AG08395 (cell line): Measurements from ENCODE around the gene WRNIP1.

Source experiments
- DNase-seq: peaks from one replicate; pipeline ENCODE4 v3.0.0; 2012; ENCODE audit warnings: mixed read lengths, low spot score

WRNIP1 gene

DNA sequence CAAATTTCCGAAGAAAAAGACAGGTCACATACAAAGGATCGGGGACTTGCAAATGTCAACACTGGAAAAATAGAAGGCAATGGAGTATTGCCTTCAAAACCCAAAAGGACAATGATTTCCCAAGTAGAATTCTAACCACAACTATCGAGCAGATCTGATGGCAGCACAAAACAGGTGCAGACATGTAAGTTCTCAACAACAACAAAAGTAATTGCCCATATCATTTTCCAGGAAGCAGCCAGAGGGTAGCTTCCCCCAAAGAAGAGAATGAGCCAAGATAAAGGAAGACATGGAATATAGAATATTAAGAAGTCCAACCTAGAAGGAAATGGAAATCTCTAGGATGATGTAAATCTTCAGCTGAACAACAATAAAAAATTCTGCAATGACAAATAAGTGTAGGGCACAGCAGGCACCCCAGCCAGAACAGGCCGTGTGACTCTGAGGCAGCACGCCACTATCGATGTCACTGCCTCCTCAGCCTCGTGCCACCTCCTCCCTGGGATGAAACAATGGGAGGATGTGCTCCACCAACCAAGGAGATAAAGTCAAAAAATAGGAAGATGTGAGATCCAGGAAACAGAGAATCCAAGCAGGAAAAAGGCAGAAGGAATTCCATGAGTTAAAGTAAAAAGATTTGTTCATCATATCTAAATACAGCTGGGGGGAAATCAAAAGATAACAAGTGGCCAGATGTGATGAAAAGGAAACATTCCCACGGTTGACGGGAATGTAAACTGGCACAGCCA, 42.3 kb downstream of the WRNIP1 start:
- no peak for DNase-seq

DNA sequence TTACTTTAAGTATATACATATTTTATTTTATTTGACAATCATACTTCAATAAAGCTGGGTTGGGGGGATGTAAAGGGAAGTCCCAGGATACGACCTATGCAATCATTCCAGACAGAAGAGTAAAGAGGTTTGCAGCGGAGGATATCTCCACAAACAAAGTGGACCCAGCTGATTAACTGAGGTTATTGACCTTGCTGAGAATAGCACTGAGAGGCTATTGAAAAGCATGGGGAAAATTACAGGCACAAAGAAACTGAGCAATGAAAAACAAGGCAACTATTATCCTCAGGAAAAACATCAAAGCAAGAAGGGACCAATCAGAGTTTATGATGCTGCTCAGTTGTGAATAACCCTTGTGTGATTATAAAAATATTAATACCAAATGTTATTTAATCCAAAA, 43.8 kb downstream of the WRNIP1 start:
- DNase-seq, result no peak

GRCh38 chr6:2810092-2810671, 45.0 kb downstream of the WRNIP1 start:
- DNase-seq, result no peak

DNA sequence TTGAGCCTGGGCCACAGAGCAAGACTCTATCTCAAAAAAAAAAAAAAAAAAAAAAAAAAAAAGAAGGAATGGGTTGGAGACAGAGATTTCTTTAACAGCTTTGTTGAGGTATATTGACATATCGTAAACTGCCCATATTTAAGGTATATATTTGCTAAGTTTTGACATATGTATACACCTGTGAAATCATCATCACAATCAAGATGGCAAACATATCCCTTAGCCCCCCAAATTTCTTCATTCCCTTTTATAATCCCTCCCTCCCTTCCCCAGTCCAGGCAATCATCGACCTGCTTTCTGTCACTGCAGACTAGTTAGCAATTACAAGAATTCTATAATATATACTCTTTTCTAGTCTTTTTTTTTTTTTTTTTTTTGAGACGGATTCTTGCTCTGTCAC, 47.5 kb downstream of the WRNIP1 start:
- DNase-seq, result no peak

DNA sequence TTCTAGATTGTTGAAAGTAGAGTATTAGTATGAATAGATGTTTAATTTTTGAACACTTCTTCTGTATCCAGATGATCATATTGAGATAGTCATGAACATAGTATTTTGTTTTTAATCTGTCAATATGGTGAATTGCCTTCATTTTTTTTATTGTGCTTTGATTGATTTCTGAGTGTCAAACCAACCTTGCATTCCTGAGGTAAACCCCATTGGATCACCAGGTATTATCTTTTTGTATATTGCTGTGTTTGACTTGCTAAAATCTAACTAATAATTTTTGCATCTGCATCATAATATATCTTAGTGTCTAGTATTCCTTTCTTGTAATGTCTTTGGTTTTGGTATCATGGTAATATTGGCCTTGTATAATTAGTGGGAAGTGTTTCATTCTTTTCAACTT, 51.0 kb downstream of the WRNIP1 start:
- no peak for DNase-seq

- DNase-seq, result peak; percentile 27
These were observed 52.8 kb downstream of the WRNIP1 start for GRCh38 chr6:2817903-2818443.

- no peak for DNase-seq
These were observed 53.4 kb downstream of the WRNIP1 start for GRCh38 chr6:2818593-2818992.

- DNase-seq, result no peak
These were observed 53.9 kb downstream of the WRNIP1 start for GRCh38 chr6:2819115-2819514.

- DNase-seq, result no peak
These were observed 54.8 kb downstream of the WRNIP1 start for GRCh38 chr6:2819978-2820377.

GRCh38 chr6:2820415-2820814, 55.2 kb downstream of the WRNIP1 start:
- no peak for DNase-seq

DNA sequence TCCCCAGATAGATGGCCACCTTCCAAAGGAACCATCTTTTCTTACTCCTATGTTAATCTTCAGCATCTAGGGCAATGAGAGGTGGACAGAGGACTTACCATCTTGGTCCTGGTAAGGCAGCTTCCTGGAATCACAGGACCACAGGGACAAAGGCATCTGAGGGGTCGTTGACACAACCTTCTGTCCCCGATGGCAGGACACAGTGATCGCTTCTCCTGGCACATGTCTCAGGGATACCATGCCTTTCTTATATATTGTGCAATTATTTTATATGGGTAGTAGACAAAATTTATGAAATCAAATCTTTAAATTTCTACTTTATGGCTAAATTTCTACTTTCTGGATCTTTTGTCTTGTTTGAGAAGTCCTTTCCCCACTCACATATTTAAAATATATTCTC, 56.4 kb downstream of the WRNIP1 start:
- DNase-seq, result no peak

DNA sequence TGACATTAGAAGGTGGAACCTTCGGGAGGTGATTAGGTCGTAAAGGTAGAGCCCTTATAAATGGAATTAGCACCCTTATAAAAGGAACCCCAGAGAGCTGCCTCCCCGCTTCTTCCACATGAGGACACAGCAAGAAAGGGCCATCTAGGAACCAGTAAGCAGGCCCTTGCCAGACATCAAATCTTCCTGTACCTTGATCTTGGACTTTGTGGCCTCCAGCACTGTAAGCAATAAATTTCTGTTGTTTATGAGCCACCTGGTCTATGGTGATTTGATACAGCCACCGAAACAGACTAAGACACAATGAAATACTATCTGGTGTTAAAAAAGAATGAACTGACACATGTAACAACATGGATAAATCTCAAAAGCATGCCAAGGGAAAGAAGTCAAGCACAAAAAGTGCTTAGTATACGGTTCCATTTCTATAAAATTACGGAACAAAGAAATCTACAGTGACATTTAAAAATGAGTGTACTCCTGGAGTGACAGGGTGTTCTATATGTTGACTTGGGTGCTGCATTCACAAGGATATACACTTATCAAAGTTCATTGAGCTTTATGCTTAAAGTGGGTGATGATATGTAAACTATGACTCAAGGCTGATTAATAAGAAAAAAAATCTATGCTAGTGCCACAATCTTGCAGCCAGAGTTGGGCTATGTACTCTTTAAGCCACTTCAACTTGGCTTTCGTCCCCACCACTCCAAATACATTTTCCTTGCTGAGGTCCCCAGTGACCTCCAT, 58.1 kb downstream of the WRNIP1 start:
- no peak for DNase-seq

- DNase-seq, result no peak
These were observed 60.9 kb downstream of the WRNIP1 start for GRCh38 chr6:2826131-2826530.

DNA sequence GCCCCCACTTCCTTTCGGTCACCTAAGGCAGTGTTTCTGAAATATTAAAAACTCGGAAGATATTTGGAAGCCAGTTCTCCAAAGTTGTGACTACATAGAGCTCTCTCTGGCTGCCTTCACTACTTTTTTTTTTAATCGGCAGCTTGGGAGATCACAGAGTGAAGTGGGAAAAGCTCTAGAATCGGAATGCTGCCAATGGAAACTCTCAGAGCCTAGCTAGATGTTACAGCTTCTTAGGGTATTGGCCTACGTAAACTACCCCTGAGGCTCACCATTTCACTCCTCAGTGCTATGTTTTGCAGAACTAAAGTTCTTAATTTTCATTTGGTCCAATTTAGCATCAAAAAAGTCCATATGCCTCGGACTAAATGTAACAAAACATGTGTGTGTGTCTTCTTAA, 61.9 kb downstream of the WRNIP1 start:
- DNase-seq, result no peak

GRCh38 chr6:2828629-2829028, 63.4 kb downstream of the WRNIP1 start:
- DNase-seq, result no peak

DNA sequence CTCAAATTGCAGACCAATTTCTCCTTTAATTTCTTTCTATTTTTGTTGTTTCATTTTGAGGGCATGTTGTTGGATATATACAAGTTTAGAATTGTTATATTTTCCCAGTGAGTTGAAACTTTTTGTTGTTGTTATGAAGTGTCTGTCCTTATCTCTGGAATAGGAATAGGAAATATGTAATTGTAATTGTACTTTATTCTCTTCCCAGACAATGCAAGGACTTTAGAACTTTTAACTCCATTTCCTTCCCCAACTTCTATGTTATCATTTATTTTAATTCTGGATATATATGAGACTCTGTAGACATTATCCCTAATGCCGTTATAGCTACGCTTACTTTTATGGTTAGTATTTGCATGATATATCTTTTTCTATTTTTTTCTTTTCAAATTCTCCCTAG, 64.1 kb downstream of the WRNIP1 start:
- DNase-seq, result no peak

GRCh38 chr6:2830183-2830582, 65.0 kb downstream of the WRNIP1 start:
- no peak for DNase-seq

GRCh38 chr6:2831392-2831791, 66.2 kb downstream of the WRNIP1 start:
- DNase-seq, result no peak

- DNase-seq, result no peak
These were observed 69.1 kb downstream of the WRNIP1 start for GRCh38 chr6:2834262-2834661.
